IMR-90 (cell line): ENCODE data around the gene MEIS1. TPM values are rescaled to one million over a fixed set of nuclear protein-coding genes. Genes with fewer than 3 reads are reported as not detected.

Source experiments
- ATAC-seq: fragments of 200-7000 bp; cut with Tn5 transposase; 2 replicates; pipeline ENCODE4 v1.9.1; 2020; ENCODE audit warnings: low read depth, mild to moderate bottlenecking, moderate library complexity
- BruUV-seq: library from RNA; stranded (reverse); fragments of 400-500 nt; replicated peaks from 2 replicates; lab custom pipeline; 2021; lab: Mats Ljungman, UMichigan
- CTCF ChIA-PET: fragments of 300-600 bp; formaldehyde crosslinking; extraction: SDS; loops from one replicate; lab custom pipeline; 2021; ENCODE audit warnings: antibody characterized with exemption; lab: Yijun Ruan, JAX
- POLR2A ChIA-PET: fragments of 300-600 bp; sonication (Branson Sonifier 250); formaldehyde crosslinking; loops from one replicate; lab custom pipeline; 2022; ENCODE audit warnings: antibody characterized with exemption; ENCODE audit not compliant: unreplicated experiment; lab: Charles Lee
- DNase-seq: peaks from one replicate; pipeline ENCODE4 v3.0.0; 2013
- H2AFZ ChIP-seq: replicated peaks from 2 replicates; pipeline ENCODE3; 2013; ENCODE audit warnings: low read length, mild to moderate bottlenecking; ENCODE audit not compliant: poor library complexity
- H2AK5ac ChIP-seq: 2 replicates; pipeline ENCODE4 v1.6.1; 2013; ENCODE audit warnings: low read depth, low read length, inconsistent platforms
- H2AK9ac ChIP-seq: replicated peaks from 2 replicates; pipeline ENCODE3; 2013; ENCODE audit warnings: mild to moderate bottlenecking, low read depth, low read length, moderate library complexity; ENCODE audit not compliant: poor library complexity
- H2BK120ac ChIP-seq: 2 replicates; pipeline ENCODE4 v1.6.1; 2013; ENCODE audit warnings: low read depth, low read length, inconsistent platforms
- H2BK15ac ChIP-seq: 3 replicates; pipeline ENCODE4 v1.6.1; 2013; ENCODE audit warnings: low read depth, low read length, inconsistent platforms
- H2BK20ac ChIP-seq: 2 replicates; pipeline ENCODE4 v1.6.1; 2013; ENCODE audit warnings: low read depth, mild to moderate bottlenecking, inconsistent platforms, low read length, moderate library complexity
- H2BK5ac ChIP-seq: 2 replicates; pipeline ENCODE4 v1.6.1; 2013; ENCODE audit warnings: mild to moderate bottlenecking, low read depth, low read length, inconsistent platforms; ENCODE audit not compliant: poor library complexity, severe bottlenecking
- H3K14ac ChIP-seq: replicated peaks from 2 replicates; pipeline ENCODE4 v1.6.1; 2013; ENCODE audit warnings: low read depth, low read length, inconsistent platforms
- H3K18ac ChIP-seq: 2 replicates; pipeline ENCODE4 v1.6.1; 2013; ENCODE audit warnings: low read depth, low read length, control low read depth
- H3K23ac ChIP-seq: 2 replicates; pipeline ENCODE4 v1.6.1; 2013; ENCODE audit warnings: low read depth, low read length, inconsistent platforms
- H3K27ac ChIP-seq: 2 replicates; pipeline ENCODE4 v1.5.1; 2013; ENCODE audit warnings: mild to moderate bottlenecking, control low read depth, low read length; ENCODE audit not compliant: insufficient read depth
- H3K27me3 ChIP-seq: 2 replicates; pipeline ENCODE4 v1.6.1; 2013; ENCODE audit warnings: low read length; ENCODE audit not compliant: control insufficient read depth, insufficient read depth
- H3K36me3 ChIP-seq: 2 replicates; pipeline ENCODE4 v1.6.1; 2013; ENCODE audit warnings: low read length, mixed read lengths; ENCODE audit not compliant: control insufficient read depth, insufficient read depth
- H3K4ac ChIP-seq: 2 replicates; pipeline ENCODE4 v1.6.1; 2013; ENCODE audit warnings: low read depth, low read length, inconsistent platforms
- H3K4me1 ChIP-seq: 2 replicates; pipeline ENCODE4 v1.6.1; 2013; ENCODE audit warnings: low read length, mixed read lengths; ENCODE audit not compliant: control insufficient read depth, insufficient read depth
- H3K4me2 ChIP-seq: 2 replicates; pipeline ENCODE4 v1.6.1; 2013; ENCODE audit warnings: low read depth, mild to moderate bottlenecking, control low read depth, low read length, moderate library complexity
- H3K4me3 ChIP-seq: 2 replicates; pipeline ENCODE4 v1.5.1; 2013; ENCODE audit warnings: low read depth, mild to moderate bottlenecking, control low read depth, low read length, moderate library complexity; ENCODE audit not compliant: insufficient read depth
- H3K56ac ChIP-seq: 2 replicates; pipeline ENCODE4 v1.6.1; 2013; ENCODE audit warnings: low read length, inconsistent platforms; ENCODE audit not compliant: insufficient read depth; ENCODE audit errors: extremely low read depth
- H3K79me1 ChIP-seq, 2 experiments: 2 replicates each; pipeline ENCODE4 v1.6.1; 2013; ENCODE audit warnings: low read length in 2 of 2, inconsistent platforms in 1 of 2, low read depth in 1 of 2
- H3K9ac ChIP-seq: 2 replicates; pipeline ENCODE4 v1.6.1; 2013; ENCODE audit warnings: low read depth, low read length, control low read depth
- H3K9me1 ChIP-seq: 2 replicates; pipeline ENCODE4 v1.6.1; 2013; ENCODE audit warnings: low read length, inconsistent platforms; ENCODE audit not compliant: insufficient read depth
- H3K9me3 ChIP-seq: 2 replicates; pipeline ENCODE4 v1.6.1; 2013; ENCODE audit warnings: low read length; ENCODE audit not compliant: control insufficient read depth, insufficient read depth
- H4K20me1 ChIP-seq: 2 replicates; pipeline ENCODE4 v1.6.1; 2013; ENCODE audit warnings: low read length, inconsistent platforms; ENCODE audit not compliant: insufficient read depth
- H4K5ac ChIP-seq: 2 replicates; pipeline ENCODE4 v1.6.1; 2013; ENCODE audit warnings: mild to moderate bottlenecking, low read depth, low read length, control low read depth
- H4K8ac ChIP-seq, 2 experiments: 2 replicates each; pipeline ENCODE4 v1.6.1; 2013; ENCODE audit warnings: low read depth in 2 of 2, low read length in 2 of 2, control low read depth in 1 of 2, inconsistent platforms in 1 of 2
- H4K91ac ChIP-seq: 2 replicates; pipeline ENCODE4 v1.6.1; 2013; ENCODE audit warnings: low read depth, low read length, inconsistent platforms; ENCODE audit not compliant: insufficient read depth
- BHLHE40 ChIP-seq: fragments of 150-350 bp; IDR thresholded peaks from 2 replicates; pipeline ENCODE4 v1.6.1; 2016; ENCODE audit warnings: mild to moderate bottlenecking, low read depth, low read length
- NFE2L2 ChIP-seq: fragments of 150-350 bp; IDR thresholded peaks from 2 replicates; pipeline ENCODE4 v1.6.1; 2016; ENCODE audit warnings: low read depth, mild to moderate bottlenecking, low read length
- POLR2A ChIP-seq: IDR thresholded peaks from 2 replicates; pipeline ENCODE4 v1.6.1; 2012; ENCODE audit warnings: mild to moderate bottlenecking, low read depth, low read length
- SMC3 ChIP-seq: fragments of 150-350 bp; IDR thresholded peaks from 2 replicates; pipeline ENCODE4 v1.6.1; 2016; ENCODE audit warnings: low read depth, mild to moderate bottlenecking, antibody characterized with exemption, low read length, moderate library complexity
- WGBS, 2 experiments: methylation state at CpG; one replicate each; pipeline versions ENCODE4 v1.1.5 to v1.1.7; 2013; ENCODE audit warnings: missing lambda C conversion rate in 2 of 2; ENCODE audit not compliant: insufficient read length in 1 of 2; ENCODE audit errors: extremely low coverage in 2 of 2; 5-methylcytosine and 5-hydroxymethylcytosine counted together
- dilution Hi-C: fragments of 300-500 bp; cut with HindIII; formaldehyde crosslinking; loops from one replicate; pipeline ENCODE4 v1.14.3; 2018; ENCODE audit warnings: low sequenced_read_pairs; ENCODE audit not compliant: unreplicated experiment
- in situ Hi-C: fragments of 300-500 bp; cut with MboI; formaldehyde crosslinking; loops from 3 replicates; pipeline ENCODE4 v1.14.3; 2019; ENCODE audit warnings: low sequenced_read_pairs, inconsistent platforms, mixed read lengths
- intact Hi-C: fragments of 100-400 bp; cut with micrococcal nuclease; formaldehyde crosslinking; loops from 2 replicates; pipeline ENCODE4 v1.10.0; 2022
- polyA plus RNA-seq, 3 experiments: library from polyadenylated mRNA; depleted of rRNA; stranded (reverse); fragments of >200 nt; gene quantifications; 2 replicates each; pipeline ENCODE4 v1.2.3, GENCODE V29; 2012; ENCODE audit warnings: low replicate concordance in 1 of 3
- total RNA-seq: library from RNA; depleted of rRNA; stranded (reverse); fragments of >200 nt; gene quantifications from 2 replicates; pipeline ENCODE4 v1.2.3, GENCODE V29; 2012

MEIS1 gene
- total and polyA plus RNA-seq, 2 of the 4 experiments (the other 2 are of a cell fraction), result 54.4 to 157 TPM

DNA sequence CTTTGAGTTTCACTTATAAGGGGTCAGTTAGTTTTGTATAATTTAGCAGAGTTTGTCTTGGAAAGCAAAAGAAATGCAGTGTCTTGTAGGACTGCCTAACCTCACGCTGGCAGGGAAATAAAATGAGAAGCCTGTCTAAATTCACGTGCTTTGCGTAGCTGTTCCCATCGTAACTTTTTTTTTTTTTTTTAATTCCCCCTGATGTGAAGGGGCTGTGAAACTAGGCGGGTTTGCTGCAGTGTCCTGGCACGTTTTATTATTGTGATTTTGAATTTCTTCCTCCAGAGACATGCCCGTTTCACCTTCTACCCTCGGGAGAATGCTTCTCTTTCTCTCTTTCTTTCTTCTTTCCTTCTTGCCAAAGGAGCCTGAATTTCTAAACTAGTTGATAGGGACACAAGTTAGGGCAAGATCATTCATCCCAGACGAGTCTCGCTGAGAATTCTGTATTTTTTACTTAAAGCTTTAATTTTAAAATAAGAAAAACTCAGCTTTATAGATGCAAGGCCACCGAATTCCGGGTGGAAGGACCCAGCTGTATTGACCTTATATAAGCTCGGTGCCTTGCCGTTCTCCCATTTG lies 2.3 kb downstream of the MEIS1 start:
- no CpG with 5 or more reads among the region's 14 CpGs for WGBS, 2 experiments
- H4K8ac ChIP-seq, result peak overlapping the region; percentile 85 to 96
- H4K20me1 ChIP-seq, result peaks cover 6% of the 10 kb centered on the region; the same call in 1 of the 2 replicates
- H2AK5ac ChIP-seq, result peak overlapping the region; percentile 87
- peak overlapping the region; percentile 98 for H2BK5ac ChIP-seq
- ATAC-seq (no peak), DNase-seq (no peak)
- dilution Hi-C loops (loop anchor here (25.0 kb wide), 1 partner anchor 775 kb away; no protein-coding TSS in a partner anchor), intact Hi-C loops (loop anchor here (5.0 kb wide), 2 partner anchors 415 to 960 kb away; partner anchors contain the start of gene ETAA1), in situ Hi-C loops (loop anchor here (10.0 to 25.0 kb wide), 4 partner anchors 408 to 1600 kb away; no protein-coding TSS in a partner anchor)
- peaks cover 0 to 5% of the 10 kb centered on the region in 2 experiments; a peak in 1 of 4 replicates for H3K79me1 ChIP-seq
- peak overlapping the region; percentile 92 for H4K5ac ChIP-seq
- peak overlapping the region; percentile 98 for H3K14ac ChIP-seq
- CTCF ChIA-PET, result interaction anchor here (0.6 to 0.8 kb wide), 3 partner anchors 739 to 1759 kb away, joined by 4 to 5 read pairs (median 4); no protein-coding TSS in a partner anchor
- peak overlapping the region; percentile 98 for H3K23ac ChIP-seq
- H3K56ac ChIP-seq, result peak overlapping the region; percentile 99
- 0 out of 3 replicates have a peak overlapping the region, but pooled peaks have one; percentile 39 for H2BK15ac ChIP-seq
- peak overlapping the region; percentile 88 for H2BK120ac ChIP-seq
- peak overlapping the region; percentile 91 for H3K4ac ChIP-seq
- no peak overlapping the region for H2AFZ ChIP-seq
- H3K27me3 ChIP-seq, result no peaks in the 10 kb centered on the region
- POLR2A ChIA-PET, result no interaction called here
- BruUV-seq, result no TSS peak
- peak overlapping the region; percentile 100 for H3K9ac ChIP-seq
- peak overlapping the region; percentile 99 for H3K27ac ChIP-seq
- peak overlapping the region; percentile 87 for H2AK9ac ChIP-seq
- H2BK20ac ChIP-seq, result no peak overlapping the region
- H3K9me1 ChIP-seq, result no peaks in the 10 kb centered on the region
- H3K9me3 ChIP-seq, result no peaks in the 10 kb centered on the region
- peak overlapping the region; percentile 94 for H3K4me2 ChIP-seq
- peak; percentile 36; the same call in 1 of the 2 replicates for TF ChIP-seq BHLHE40
- no peak for TF ChIP-seq SMC3
- peak; percentile 18; the same call in 1 of the 2 replicates for TF ChIP-seq POLR2A
- TF ChIP-seq NFE2L2, result no peak
- H3K4me1 ChIP-seq, result peaks cover 2% of the 10 kb centered on the region; the same call in 1 of the 2 replicates
- H3K18ac ChIP-seq, result peak overlapping the region; percentile 98
- peak overlapping the region; percentile 97 for H4K91ac ChIP-seq
- peak overlapping the region; percentile 99 for H3K4me3 ChIP-seq
- peaks cover 43% of the 10 kb centered on the region for H3K36me3 ChIP-seq
